DMS53 treated with DMSO at 0.1 percent for 48 hours (cell line): ENCODE data around the gene MADD.

ENCODE experiments used
- DNase-seq: peaks from one replicate; lab custom pipeline; 2025; ENCODE audit not compliant: unreplicated experiment; lab: John Stamatoyannopoulos, UW

The MADD gene

DNA sequence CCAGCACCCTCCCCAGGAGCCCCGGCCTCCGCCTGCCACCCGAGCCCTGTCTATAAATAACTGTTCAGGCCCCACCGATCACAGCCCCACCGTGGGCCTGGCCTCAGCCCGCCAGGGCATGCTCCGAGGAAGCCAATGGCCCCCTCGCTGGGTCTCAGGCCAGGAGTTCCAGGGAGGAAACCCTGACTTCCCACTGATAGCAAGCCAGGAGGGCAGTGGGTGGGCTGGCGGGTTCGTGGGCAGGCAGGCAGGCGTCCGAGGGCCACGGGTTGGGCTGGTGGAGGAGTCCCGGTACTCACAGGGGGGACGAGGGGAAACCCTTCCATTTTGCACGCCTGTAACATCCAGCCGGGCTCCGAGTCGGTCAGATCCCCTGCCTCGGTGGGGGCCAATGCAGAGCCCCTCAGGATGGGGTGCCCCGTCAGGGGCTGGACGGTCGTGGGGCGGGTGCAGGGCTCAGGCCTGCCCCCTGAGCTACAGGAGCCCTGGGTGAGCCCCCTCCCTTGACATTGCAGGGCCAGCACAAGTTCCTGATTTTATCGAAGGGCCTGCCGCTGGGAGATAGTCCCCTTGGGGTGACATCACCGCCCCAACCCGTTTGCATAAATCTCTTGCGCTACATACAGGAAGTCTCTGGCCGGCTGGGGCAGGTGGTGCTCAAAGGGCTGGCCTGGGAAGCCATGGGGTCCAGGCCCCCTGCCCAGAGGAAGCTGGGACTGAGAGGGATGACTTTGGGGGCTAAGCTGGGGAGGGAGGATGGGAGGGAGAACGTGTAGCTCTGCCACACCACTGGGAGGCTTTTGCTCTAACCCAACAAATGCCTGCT lies 108.3 kb downstream of the MADD start, which contains the start of gene SPI1:
Gene SPI1 (minus strand): TSS at position 538 of the 826 bp plus-strand sequence. CDS start 194 bp downstream, at position 344.
- DNase-seq = no peak

DNA sequence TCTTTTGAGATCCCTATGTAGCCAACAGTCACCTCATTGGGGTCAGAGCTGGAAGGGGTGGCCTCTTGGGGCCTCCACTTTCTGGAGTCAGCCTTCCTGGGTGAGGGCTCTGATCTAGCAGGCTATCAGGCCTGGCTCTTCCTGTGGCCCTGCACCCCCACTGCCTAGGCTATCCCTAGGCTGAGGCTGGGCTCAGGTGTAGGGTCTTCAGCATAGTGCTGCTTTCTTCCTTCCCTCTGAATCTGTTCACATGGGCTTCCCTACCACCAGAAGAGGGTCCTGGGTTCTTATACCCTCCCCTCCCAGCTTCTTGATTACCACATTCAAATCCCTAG lies 108.9 kb downstream of the MADD start:
- DNase-seq = no peak

DNA sequence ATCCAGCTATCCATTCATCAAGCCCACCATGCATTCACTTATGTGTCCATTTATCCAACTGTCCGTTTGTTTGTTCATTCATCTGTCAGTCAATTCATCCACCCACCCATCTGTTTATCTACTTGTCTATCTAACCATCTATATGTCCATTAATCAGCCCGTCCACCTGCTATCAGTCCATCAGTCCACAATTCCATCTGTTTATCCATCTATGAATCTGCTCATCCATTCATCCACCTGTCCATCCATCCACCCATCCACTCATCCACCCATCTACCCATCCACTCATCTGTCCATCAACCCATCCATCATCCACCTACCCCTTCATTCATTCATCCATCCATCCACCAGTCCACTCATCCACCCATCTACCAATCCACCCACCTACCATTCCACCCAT lies 109.4 kb downstream of the MADD start:
- DNase-seq = no peak
